CD4-positive, alpha-beta T cell treated with Interleukin-4 for 1 hour (primary cell): ENCODE data around the gene ZNF319.
A peak's percentile ranks its signal among the peaks of the same experiment; 100 is the strongest.
"Not testable (repeated sequence)": the region's sequence is repeated elsewhere in the genome, so short reads cannot be mapped to it uniquely, and the experiment has no call there.

ENCODE experiments used
- DNase-seq, 2 donors: peaks; one replicate each; pipeline ENCODE4 v3.0.0-alpha.2; 2020 to 2022

The ZNF319 gene

DNA sequence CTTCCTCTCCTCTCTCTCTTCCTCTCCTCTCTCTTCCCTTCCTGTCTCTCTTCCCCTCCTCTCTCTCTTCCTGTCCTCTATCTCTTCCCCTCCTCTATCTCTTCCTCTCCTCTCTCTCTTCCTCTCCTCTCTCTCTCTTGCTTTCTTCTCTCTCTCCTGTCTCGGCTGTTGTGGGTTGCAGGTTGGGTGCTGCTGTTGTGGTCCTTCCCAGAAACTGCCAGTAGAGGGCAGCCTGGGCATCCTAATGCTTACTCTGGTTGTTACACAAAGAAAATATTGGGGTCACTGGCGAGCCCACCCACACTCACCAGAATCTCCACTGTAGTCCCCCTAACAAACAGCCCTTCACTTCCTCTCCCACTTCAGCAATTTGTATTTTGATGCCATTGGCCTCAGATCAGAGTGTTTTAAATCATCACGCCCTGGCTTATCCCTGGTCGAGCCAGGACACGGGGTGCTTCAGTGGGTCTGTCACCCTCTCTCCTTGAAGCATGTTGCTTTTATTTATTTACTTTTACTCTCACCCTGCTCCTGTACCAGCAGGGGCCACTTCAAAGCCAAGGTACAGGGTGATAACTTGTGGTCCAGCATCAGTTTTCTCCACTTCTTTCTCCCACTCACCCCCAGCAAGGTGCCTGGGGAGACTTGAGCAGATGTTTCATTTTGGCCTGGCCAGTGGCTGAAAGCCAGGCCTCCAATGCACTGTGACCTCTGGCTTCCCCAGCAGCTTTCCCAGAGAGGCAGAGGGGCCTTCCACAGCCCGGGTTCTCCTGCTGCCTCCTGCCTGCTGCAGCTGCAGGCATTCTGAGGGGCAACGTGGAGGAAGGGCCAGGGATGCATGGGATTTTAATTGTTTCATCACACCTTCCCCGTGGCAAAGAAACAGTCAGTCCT is 20.4 kb upstream of the ZNF319 start:
- peak; percentile 61 to 75 for DNase-seq

DNA sequence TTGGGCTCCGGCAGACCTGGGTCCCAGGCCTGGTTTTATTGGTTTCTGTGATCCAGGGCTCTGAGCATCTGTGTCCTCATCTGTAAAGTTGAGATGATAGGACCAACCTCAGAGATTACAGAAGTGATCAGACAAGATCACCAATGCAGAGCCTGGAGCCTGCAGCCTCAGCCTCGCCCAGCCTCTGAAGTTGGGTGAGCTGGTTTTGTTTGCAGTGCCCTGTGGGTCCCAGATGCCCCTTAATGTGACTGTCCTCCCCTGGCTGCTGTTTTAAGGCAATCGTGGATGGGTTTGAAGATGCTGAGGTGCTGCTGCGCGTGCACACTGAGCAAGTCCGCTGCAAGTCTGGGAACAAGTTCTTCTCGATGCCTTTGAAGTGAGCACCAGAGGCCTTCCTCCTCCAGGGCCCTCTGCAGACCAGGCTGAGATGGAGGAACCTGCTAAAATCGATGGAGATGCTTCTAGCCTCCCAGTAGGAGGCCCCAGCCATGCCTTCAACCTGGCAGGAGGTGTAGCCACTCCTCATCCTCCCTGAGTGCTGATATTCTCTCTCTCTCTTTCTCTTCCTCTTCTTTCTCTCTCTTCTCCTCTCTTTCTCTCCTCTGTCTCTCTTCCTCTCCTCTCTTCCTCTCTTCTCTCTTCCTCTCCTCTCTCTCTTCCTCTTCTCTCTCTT is 19.5 kb upstream of the ZNF319 start:
- DNase-seq: no peak

DNA sequence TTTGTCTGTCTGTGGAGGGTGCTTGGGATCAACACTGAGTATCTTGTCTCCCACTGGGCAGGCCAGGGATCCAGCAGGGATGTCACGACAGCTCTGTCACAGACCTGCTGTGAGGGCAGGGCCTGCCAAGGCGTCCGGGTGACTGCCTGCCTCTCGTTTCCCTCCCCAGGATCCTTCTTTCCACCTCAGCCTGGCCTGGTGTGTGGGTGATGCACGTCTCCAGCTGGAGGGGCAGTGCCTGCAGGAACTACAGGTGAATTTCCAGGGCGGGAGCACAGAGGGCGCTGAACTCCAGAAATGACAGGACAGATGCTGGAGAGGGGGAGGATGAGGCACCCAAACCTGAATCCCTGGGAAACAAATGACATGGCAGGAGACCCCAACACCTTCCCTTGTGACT is 18.3 kb upstream of the ZNF319 start:
- no peak for DNase-seq

DNA sequence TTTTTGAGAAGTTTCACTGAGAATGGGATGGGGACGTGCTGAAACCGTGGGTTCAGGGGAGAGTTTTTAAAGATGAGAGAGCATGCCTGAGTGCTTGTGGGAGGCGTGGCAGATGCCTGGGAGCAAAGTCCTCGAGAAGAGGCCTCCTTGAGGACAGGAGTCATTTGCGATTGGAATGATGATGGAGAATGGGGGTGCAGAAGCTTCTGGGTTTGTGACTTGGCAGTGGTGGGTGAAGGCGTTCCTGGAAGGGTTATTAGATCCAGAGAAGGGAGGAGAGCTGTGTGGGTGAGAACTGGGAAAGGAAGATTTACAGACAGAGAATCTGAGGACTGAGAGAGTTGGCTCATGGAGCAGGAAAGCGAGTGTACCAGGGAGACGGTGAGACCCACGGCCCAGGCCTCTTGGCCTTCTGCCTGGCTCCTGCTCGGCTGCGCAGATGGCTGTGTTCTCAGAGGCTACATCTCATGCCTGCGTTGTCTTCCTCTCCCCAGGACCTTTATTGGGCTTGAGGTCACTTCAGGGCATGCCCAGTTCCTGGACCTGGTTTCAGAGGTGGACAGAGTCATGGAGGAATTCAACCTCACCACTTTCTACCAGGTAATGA is 16.5 kb upstream of the ZNF319 start:
- DNase-seq: no peak

DNA sequence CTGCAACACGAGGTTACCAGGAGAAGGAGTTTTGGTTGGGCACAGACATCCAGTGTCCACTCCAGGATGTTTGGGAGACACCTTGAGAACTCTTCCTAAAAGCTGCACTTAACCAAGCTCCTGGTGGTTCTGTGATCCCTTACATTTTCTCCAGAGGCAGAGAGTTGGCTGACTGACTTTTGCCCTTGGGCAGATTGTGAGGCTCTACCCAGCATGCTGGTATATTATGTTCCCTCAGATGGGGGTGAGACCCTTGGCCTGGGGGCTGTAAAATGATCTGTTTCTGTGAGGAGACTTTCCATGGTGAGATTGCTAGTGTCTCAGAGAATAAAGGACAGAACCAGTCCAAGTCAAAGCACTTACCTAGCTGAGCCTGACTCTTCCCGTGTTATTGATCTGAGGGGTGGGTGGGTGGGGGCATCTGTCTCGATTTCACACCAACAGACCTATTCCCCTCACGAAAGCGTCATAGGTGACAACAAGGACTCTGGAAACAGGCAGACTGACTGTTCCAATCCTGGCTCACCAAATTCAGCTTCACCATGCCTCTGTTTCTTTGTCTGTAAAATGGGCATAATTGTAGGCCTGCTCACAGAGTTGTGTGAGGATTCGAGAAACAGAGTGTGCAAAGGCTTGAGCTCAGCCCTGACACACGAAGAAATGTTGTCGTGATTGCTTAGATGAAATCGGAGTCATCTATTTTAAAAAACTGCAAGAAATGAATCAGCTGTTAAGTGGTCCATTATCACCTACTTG is 12.9 kb upstream of the ZNF319 start:
- no peak for DNase-seq

DNA sequence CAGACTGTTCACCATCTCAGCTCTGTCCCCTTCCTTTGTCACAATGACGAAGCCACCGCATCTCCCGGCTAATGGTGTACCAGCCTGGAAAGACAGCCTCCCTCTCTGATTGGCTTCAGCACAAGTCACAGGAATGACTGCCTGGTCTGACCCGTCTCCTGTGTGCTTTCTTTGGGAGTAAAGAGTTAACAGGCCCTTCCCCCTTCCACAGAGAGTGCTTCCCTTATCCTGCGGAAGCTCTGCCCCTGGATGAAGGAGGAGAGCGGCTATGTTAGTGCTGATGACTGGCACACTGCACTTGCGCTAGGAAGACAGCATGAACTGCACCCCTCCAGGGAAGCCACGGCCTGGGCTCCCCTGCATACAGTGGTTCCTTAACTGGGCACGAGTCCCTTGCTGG is 12.0 kb upstream of the ZNF319 start:
- DNase-seq: no peak

DNA sequence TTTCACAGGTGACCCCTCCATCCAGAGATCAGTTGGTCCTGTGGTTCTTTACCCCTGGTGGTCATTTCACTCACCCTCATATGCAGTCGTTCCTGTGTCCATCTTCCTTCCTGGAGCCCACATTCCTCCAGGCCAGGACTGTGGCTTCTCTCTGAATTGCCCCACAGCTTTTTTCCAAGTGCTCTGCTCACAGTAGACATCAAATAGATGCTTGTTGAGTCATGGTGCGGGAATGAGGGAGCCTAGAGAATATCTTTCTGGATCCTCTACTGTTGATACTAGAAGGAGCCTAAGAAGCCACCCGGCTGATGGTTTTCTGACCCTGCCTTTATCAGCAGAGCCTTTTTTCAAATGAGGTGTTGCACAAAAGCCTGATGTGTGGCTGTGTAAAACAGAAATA is 11.2 kb upstream of the ZNF319 start:
- DNase-seq: no peak

DNA sequence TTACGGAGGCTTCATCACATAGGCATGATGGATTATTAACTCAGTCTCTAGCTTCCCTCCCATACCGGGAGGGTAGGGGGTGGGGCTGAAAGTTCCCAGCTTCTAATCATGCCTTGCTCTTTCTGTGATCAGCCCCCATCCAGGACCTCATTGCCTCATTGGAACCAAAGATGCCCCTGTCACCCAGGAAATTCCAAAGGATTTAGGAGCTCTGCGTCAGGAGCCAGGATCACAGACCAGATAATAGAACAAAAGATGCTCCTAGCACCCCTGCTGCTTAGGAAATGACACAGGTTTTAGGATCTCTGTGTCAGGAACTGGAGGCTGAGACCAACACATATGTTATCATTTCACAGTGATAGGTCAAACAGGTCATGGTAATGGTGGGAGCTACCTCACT is 10.4 kb upstream of the ZNF319 start:
- DNase-seq: no peak

DNA sequence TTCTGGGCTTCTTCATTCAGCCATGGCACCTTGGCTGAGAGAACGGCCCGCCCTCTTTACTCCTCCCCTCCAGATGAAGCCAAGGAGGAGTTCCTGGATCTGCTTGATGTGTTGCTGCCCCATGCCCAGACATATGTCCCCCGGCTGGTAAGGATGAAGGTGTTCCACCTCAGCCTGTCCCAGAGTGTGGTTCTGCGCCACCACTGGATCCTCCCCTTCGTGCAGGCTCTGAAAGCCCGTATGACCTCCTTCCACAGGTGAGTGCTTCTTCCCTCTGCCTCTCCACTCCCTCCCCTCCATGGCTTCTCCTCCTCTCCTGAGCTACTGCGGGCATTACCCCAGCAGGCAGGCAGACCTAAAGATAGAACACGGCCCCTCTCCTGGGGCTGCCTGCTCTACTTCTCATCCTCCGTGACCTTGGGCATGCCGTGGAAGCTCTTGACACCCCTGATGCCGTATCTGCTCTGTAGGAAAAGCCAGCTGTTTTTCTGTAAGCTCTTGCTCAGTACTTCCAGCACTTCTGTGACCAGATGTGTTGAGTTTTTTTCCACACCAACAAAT is 9.5 kb upstream of the ZNF319 start:
- DNase-seq: no peak

DNA sequence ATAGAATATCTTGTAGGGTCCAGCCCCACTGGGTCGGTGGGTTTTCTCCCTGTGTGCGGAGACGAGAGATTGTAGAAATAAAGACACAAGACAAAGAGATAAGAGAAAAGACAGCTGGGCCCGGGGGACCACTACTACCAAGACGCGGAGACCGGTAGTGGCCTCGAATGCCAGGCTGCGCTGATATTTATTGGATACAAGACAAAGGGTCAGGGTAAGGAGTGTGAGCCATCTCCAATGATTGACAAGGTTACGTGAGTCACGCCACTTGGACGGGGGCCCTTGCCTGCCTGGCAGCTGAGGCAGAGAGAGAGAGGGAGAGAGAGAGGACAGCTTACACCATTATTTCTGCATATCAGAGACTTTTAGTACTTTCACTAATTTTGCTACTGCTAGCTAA is 4.3 kb upstream of the ZNF319 start:
- not testable (repeated sequence) for DNase-seq

DNA sequence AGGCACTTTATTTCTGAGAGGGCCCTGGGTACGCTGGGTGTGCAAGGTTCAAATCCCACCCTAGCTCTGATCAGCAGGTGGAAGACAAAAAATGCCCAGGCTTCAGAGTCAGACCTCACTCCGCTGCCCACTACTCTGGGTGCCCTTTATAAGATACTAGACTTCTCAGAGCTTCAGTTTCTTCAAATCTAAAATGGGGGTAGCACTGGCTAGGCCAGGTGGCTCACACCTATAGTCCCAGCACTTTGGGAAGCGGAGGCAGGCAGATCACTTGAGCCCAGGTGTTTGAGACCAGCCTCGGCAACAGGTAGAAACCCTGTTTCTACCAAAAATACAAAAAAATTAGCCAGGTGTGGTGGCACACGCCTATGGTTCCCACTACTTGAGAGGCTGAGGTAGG is 2.5 kb upstream of the ZNF319 start:
- DNase-seq: no peak

DNA sequence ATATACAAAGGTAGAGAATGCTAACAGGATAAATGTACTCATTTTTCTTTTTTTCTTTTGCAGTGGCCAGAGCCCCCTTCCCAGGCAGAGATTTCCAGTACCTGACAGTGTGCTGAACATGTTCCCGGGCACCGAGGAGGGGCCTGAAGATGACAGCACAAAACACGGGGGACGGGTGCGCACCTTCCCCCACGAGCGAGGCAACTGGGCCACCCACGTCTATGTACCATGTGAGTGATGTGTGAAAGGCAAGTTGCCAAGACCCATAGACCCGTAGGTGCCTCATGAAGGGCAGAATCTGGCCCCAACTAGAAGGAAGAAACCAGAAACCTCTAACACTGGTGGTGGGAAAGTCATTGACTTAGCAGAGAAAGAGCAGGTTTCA is 1.9 kb upstream of the ZNF319 start:
- DNase-seq: no peak

DNA sequence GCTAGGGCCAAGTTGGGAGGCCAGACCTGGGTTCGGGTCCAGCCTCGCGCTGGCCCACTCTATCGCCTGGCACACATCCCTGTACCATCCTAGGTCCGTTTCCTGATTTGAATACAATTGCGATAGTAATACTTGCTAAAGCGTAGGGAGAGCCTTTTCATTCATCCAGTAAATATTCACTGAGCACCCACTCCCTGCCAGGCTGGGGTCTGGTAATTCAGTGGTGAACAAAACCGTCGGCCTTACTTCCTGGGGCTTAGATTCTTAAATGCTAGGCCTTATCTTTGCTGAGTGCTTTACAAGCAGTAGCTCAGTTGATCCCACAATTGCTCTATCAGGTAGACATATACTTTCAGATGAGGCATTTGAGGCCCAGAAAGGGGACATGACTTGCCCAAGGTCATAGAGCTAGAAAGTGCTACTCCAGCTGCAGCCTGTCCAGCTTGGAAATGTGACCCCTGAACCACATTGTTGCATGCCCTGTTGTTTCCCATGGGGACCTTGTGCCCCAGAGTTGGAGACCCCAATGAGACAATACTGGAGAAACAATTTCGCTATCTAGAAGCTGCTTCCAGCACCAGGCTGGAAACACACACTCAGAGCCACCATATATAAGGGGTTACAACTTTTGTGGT is 1.4 kb upstream of the ZNF319 start:
- DNase-seq: no peak

DNA sequence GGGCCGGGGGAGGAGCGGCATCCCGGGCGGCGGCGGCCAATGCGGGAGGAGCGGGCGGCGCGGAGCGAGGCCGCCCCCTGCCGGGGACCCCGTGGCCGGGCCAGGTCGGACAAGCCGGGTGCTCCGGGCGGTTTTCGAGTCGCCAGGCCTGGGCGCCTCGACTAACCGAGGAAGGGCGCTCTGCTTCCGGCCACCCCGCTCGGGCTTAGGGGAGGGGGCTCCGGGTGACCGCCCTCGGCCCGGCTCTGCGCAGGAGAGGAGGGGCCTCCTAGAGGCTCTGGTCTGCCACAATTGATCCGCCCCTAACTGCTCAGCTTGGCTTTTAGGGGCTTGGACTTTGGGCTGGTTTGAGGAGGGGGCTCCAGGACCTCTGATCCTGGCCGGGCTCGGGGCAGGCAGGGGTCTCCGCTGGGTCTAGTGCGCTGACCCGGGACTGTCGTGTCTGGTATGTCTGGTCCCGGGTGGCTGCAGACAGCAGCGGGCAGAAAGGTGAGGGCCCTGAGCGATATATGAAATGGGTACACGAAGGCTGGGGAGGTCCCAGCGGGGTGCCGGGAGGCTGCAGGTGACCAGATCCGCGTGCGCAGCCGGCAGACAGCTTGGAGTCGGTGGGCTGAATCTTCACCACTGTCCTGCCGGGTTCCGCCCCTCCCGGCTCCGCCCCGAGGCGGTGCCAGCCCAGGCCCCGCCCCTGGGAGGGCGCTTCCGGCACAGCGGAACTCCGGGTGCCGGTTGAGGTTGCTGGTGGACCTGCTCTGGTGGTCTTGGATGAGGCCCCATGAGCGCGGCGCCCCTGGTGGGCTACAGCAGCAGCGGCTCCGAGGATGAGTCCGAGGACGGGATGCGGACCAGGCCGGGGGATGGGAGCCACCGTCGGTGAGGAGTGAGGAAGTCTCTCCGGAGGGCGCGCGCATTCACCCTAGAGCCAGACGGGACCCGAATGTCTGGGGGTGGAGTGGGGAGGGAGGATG is 519 bp upstream of the ZNF319 start, which contains the start of gene USB1:
Gene USB1, plus strand, starts transcription at position 702 of the 971 bp plus-strand sequence. Its CDS starts 77 bp downstream, at position 779.
- DNase-seq: peak; percentile 84 to 87

DNA sequence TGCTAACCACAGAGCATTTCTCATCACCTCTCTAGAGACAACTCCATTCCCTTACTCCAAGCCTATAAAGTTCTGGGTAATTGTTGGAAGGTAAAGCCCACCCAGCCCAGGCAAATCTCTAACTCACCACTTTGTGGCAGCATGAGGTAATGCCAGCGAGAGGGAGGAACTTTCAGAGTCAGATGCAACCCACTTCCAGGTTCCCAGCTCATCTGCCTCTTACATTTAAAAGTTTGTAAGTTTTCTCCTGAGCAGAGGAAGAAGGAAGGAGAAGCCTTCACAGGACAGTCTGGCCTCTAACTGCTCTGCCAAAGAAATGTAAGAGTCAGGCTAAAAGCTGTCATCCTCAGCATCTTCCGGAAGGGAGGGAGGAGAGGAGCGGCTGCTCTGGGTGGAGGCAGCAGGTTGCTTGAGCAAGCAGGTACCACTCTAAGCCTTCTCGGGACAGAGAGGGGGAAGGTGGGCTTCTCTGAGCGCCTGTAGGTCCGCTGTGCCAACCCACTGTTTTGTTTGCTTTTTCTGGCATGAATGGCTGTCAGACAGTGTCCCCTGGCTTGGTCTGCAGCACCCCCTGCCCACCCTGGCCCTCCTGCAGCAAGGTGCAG is 1.0 kb downstream of the ZNF319 start:
- peak; percentile 31 to 46 for DNase-seq

DNA sequence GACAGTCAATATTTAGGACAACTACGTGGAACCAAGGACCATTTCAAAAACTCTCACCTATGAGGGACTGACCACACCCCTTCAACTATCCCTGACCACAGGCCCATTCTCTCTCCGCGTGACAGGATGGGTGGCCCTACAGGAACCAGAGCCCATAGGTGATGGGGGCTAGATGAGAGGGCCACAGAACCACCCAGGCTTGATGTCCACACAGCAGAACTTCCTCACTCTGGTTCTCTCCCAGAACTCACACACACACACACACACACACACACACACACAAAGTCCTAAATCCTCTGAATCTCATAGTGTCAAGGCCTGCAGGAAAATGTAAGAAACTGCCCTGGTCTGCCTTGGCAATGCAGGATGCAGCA is 1.5 kb downstream of the ZNF319 start:
- DNase-seq: no peak

DNA sequence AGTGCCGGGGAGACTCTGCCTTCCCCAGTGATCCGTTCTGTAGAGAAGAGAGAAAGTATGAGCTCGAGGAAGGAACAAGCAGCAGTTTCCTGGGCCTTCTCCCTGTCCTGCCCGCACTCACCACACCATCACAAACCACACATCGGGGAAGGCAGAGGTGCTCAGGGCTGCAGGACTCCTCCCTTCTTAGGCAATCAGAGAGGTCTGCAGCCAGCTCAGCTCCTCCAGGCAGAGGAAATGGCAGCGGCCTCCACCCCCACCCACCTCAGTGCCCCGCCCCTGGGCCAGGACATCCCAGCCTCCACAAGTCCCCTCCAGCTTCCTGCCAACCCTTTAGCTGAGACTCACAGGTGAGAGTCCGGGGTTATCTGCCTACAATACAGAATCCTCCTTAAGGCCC is 2.0 kb downstream of the ZNF319 start:
- DNase-seq: peak; percentile 52 to 74

DNA sequence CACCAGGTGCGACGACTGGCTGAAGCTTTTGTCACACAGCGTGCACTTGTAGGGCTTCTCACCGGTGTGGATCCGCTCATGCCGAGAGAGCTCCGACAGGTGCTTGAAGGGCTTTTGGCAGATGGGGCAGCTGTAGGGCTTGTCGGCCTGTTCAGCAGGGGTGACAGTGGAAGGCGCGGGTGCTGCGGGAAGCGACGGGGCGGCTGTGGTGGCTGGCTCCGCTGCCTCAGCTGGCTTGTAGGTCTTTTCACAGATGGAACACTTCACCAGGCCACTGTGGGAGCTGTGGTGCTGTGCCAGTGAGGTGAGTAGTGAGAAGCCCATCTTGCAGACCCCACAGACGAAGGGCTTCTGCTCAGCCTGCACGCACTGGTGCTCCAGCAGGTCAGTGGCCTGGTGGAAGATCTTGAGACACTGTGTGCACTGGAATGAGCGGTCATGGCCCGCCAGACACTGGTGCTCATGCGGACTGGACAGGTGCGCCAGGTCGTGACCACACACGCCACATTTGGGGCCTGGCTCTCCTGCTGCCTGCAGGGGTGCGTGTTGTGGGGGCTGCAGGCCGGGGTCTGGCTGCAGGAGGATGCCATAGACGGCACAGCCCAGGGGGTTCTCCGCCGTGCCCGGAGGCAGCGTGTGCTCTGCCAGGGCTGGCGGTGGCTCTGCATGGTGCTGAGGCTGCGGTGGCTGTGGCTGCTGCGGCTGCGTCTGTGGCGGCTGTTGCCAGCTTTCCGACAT is 2.8 kb downstream of the ZNF319 start:
- DNase-seq: no peak

DNA sequence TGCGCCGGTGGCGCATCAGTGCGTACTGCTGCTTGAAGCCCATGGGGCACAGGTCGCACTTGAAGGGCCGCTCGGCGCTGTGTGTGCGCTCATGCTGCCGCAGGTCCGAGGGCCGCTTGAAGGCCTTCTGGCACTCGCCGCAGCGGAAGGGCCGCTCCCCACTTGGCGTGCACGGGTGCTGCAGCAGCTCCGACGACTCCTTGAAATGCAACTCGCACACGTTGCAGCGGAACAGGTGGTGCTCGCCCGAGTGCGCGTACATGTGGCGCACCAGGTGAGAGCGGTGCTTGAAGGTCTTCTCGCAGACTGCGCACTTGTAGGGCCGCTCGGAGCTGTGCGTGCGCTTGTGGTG is 3.3 kb downstream of the ZNF319 start:
- no peak for DNase-seq
